DMS114 treated with DMSO at 0.1 percent for 48 hours (cell line): ENCODE measurements around the gene SPRR1A.
"Not testable (repeated sequence)": the region's sequence is repeated elsewhere in the genome, so short reads cannot be mapped to it uniquely, and the experiment has no call there.

Experiments used
- DNase-seq: peaks from one replicate; lab custom pipeline; 2025; ENCODE audit not compliant: unreplicated experiment; lab: John Stamatoyannopoulos, UW

The SPRR1A gene

DNA sequence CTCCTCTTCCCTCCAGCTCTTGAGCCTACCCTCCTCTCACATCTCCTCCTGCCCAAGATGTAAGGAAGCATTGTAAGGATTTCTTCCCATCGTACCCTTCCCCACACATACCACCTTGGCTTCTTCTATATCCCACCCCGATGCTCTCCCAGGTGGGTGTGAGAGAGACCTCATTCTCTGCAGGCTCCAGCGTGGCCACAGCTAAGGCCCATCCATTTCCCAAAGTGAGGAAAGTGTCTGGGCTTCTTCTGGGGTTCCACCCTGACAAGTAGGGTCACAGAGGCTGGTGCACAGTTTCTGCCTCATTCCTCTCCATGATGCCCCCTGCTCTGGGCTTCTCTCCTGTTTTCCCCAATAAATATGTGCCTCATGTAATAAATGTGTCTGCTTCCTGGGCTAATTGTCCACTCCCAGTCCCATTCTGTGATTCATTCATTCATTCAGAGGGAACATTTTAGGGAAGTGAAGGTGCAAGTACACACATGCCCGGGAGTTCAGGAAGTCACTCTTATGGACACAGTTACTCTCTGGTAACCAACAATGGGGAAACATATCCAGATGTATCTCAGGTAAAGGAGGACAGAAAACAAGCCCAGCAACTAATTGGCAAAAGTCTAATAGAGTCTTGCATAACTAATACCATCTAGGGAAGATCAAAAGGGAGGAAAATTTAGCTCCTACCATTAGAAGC lies 11.5 kb upstream of the SPRR1A start:
- DNase-seq, result no peak

DNA sequence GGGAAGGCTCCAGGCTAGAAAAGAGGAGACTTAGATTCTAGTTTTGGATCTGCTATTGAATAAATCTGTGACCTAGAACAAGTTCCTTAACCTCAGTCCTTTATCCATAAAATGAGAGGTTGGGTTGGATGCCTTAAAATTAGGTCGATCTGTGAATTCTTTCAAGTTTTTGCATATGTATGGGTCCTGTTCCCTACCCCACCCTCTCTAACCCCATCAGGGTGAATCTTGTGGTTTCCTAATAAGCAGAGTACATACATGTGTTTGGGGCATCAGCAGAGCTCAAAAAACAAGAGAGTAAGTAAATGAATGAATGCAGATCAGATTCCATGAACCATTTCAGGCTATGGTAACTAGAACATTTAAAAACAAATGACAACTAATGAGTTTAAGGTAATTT lies 7.2 kb upstream of the SPRR1A start:
- no peak for DNase-seq

DNA sequence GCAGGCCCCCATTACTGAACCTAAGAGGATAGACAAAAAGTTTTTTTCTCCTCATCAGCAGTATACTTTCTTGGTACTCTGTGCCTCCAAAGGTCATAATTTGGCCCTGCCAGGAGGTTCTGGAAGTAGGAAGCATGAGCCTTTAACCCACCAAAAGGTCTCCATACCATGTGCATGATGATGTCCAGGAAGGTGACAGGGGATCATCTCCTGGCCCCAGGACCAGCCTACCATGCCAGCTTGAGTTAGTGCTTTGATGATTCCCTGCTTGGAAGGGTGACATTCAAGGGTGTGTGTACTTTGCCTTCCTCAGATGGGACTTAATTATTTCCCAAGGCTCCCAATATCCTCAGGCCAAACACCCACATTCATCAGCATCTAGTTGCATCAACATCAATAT lies 6.3 kb upstream of the SPRR1A start:
- no peak for DNase-seq

DNA sequence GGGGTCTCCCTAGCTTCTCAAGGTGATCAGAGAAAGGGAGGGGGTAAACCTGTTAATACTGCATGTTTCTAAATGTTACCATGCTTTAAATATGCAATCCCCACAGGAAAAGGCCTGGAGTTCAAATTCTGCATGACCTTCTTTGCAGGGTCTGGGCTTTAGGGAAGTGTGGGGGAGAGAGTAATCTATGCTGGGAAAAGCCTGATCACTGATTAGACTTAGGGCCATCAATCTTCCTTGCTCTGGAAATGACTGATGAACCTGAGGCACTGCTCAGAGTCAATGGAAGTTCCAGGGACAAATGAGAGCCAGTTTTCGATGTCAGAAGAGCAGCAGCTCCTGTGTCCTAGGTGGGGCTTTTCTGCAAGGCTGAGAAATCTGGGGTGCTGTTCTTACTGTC lies 3.2 kb upstream of the SPRR1A start:
- DNase-seq, result no peak

DNA sequence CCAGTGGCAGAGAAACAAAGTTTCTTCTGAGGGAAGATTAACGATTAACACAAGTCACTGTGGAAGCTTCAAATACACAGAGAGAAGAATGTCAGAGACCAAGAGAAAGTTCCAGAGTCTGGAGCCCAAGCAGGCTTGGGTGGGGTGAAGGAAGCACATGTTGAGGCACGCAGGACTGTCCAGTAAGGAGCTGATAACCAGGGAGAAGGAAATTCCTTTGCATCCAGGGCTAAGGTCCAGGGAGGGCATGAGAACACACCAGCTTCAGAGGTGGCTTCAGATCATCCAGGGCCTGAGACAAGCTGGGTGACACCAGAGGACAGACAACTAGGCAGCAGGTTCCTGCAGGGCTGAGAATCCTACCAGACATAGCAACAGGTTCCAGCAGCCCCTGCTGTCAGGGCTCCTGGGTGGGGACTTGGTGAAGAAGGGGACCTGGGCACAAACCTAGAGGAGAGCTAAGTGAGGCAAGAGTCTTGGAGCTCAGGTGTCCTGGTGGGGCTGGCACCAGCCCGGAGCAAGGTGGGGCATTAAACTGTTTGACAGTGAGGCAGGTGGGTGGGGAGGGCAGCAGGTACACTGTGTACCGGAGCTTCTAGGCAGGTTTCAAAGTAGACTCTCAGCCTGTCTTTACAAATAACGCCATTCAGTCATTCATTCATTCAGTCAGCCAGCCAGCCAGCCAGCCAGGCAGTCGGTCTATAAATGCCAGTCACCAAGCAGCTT lies 2.6 kb upstream of the SPRR1A start:
- no peak for DNase-seq

DNA sequence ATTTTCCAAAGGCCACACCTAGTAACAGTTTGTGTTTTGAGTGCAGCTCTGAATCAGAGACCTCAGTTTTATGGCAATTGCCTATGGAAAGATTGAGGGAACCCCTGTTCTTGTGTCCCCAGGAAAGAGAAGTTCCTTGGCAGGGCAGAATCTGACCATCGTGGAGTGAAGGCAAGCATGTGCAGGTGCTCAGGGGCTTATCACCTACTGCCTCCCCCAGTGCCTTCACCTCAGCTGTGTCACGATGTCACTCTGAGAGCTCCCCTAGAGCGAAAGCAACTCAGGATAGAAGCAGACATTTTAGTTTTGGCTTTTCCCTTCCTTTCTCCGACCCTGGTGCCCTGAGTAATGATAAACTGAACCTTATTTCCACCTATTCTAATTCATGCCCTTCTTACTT lies 1.8 kb upstream of the SPRR1A start:
- no peak for DNase-seq

DNA sequence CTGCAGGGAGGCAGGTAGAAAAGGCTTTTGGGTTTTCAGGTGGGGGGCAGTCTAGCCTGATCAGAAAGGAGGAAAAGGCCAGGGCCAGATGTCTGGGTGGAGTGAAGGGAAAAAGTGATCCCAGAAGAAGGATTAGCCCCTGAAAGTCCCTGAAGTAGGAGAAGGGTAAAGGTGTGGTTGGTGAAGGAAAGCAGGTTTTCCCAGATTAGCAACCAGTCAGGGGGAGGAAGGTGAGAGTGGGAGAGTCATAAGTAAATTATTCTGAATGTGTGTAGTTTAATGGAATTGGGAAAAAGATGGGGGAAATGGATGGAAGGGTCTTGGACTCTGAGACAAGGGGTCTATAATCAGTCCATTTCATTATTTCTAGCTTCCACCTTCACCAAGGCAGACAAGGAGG lies 647 bp upstream of the SPRR1A start:
- no peak for DNase-seq

DNA sequence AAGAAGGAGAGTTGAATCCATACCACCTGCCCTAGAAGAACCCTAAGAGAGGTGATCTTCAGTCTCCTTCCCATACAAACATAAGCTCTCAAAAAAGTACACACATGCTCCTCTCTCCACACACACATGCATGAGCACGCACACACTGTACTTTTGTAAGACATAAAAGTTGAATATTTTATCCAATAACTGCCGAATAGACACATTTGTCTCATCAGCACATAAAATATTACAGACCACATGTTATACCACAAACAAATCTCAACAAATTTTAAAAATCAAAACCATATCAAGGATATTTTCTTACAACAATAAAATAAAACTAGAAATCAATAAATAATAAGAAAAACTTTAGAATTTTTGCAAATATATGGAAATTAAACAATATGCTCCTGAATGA lies 2.7 kb downstream of the SPRR1A start:
- DNase-seq, result no peak

DNA sequence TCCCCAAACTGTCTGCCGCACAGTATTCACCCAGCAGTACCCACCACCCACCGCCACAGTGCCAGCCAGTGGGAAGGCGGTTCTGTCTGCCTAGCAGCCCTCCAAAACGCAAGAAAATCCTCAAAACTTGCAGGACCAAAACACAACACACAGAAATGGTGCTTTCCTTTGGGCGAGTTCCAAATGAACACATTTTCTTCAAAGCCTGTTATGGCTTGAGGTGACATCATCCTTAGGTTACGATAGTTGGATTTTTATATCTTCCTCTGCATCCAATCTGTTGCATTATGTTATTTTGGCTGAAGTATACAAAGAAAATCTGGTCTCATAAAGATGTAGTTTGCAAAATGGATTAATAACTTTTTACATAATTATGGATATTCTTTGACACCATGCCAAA lies 9.3 kb downstream of the SPRR1A start:
- no peak for DNase-seq

DNA sequence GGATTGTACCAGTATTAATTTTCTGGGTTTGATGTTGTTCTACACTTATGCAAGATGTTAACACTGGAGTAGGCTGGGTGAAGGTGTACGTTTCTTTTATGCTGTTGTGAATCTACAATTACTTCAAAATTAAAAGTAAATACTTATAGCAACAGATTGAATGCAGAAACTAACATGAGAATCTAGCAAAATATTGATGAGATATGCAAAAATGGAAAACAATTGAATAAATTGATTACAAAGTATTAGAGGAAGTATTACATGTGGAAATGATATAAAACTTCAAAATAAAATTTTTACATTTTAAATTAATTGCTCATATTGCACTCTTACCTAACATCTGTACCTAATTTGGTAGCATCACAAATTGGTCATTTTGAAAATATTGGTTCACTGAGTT lies 12.0 kb downstream of the SPRR1A start:
- DNase-seq, result no peak

DNA sequence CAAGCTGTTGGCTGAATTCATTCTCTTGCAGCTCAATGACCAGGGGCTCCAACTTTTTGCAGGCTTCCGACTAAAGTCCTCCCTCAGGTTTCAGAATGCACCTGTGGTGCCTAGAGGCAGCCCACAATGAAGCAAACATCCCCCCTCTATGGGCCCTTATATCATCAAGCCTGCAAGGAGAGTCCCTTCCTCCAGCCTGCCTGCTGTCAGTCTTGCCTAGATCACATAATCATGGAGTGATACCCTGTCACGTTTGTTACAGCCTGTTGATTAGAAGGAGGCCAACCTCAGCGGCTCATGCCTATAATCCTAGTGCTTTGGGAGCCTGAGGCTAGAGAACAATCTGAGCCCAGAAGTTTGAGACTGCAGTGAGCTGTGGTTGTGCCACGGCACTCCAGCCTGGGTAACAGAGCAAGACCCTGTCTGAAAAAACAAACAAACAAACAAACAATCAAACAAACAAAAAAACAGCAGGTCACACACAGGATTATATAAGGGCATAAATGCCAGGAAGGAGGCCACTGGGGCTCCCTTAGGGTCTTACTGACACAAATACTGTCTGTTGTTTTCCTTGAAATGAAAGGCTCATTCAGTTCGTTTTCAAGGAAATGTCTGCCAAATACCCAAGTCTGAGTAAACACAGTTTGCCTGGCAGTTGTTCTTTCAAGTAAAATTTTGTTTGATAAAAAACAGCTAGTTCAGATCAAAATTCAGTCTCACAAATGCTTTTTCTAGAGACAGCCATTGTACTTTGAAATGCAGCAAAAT lies 12.9 kb downstream of the SPRR1A start:
- DNase-seq, result no peak

DNA sequence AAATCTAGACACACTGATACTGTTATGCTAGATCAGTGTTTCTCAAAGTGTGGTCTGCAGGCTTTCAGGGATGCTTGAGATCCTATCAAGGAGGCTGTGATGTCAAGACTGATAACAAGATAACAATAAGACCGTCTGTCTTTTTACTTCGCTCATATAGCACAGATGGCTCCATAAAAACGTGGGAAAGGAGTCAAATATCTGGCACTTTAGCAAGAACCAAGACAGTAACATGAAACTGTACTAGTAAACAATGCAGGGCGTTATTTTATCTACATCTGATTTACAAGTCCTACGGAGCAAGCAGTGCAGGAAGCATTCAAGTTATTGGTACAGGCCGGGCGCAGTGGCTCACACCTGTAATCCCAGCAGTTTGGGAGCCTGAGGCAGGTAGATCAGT lies 14.0 kb downstream of the SPRR1A start:
- DNase-seq, result no peak

DNA sequence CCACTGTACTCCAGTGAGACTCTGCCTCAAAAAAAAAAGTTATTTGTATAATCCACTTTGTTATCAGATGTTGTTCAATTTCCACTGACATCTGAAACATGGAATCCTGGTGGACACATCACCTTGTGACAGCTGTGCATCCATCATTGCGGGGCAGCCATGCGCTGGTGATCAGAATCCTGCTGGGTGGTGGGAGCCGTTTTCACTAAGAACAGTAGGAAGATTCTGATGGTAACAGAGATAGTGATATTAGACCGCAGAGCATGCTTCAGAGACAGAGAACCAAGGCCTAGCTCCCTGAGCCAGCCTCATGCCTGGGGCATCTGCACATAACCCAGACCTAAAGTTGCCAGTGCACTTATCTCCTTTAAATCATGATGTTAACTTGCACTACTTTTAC lies 14.6 kb downstream of the SPRR1A start:
- no peak for DNase-seq

DNA sequence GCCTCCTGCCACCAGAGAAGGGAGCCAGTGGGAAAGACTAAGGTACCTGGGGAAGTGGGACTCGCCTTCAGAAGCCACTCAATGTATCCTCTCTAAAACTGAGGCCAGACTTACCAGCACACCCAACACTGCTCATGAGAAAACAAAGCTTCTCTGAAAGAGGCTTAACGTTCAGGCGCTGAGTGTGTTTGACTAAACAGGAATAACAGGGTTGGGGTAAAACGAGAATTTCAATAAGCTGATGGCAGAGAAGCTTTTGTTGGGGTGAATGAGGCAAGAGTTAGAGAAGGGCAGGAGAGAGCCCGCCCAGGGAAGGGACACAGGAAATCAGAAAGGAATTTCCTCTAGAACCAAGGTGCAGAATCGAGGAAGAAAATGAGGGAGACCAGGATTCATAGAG lies 15.9 kb downstream of the SPRR1A start:
- no peak for DNase-seq

DNA sequence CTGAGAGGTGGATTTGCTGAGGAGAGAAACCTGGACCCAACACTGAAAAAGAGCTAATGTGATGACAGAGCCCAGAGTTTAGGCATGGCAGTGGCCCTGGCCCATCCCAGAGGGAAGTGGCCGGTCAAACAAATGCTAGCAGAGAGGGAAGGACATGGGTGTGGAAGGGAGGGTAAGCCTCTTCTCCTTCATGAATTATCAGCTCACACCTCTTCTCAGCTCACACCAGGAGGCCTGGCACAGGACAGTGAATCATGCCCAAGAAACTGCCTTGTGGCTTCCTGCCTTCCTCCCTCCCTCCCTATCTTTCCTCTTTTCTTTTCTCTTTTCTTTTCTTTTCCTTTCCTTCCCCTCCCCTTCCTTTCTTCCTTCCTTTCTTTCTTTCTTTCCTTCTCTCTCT lies 16.4 kb downstream of the SPRR1A start:
- no peak for DNase-seq

DNA sequence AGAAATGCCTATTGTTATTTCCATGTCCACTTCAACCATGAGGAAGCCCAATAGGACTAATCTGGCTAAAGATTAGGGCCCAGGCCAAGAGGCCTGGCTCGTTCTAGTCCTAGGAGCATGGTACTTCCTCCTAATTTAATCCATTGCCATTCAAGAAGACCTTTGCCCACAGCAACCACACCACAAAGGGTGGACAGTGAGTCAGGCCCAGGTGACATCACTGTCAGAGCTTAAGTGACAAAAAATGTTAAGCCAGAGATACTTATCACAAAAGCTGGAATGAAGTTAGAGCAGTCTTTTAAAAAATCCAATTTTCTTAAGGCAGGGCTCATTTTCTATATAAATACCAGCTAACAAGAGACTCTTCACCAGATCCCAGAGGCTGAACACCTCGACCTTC lies 17.5 kb downstream of the SPRR1A start, which contains the start of gene SPRR3:
Gene SPRR3 (plus strand): TSS at position 368 of the 400 bp plus-strand sequence. CDS start 1,272 bp downstream, outside the sequence.
- no peak for DNase-seq

DNA sequence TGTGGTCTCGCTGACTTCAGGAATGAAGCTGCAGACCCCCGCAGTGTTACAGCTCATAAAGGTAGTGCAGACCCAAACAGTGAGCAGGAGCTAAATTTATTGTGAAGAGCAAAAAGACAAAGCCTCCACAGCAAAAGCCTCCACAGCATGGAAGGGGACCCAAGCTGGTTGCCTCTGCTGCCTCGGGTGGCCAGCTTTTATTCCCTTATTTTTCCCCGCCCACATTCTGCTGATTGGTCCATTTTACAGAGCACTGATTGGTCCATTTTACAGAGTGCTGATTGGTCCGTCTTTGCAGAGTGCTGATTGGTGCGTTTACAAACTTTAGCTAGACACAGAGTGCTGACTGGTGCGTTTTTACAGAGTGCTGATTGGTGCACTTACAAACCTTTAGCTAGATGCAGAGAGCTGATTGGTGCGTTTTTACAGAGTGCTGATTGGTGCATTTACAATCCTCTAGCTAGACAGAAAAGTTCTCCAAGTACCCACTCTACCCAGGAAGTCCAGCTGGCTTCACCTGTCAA lies 27.4 kb downstream of the SPRR1A start:
- DNase-seq, result not testable (repeated sequence)

DNA sequence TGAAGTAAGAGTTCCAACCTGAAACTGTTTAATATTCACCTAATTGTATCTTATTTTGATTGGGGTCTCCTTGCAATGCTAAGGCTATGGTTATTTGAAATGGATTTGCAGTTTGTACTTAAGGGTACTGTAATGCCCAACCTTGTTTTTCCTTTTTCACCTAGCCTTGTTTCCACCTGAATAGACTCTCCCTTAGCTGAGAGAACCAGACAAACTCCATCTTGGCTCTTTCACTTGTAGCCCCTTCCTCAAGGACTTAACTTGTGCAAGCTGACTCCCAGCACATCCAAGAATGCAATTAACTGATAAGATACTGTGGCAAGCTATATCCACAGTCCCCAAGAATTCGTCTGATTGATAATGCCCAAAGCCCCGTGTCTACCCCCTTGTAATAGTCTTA lies 37.9 kb downstream of the SPRR1A start:
- not testable (repeated sequence) for DNase-seq

DNA sequence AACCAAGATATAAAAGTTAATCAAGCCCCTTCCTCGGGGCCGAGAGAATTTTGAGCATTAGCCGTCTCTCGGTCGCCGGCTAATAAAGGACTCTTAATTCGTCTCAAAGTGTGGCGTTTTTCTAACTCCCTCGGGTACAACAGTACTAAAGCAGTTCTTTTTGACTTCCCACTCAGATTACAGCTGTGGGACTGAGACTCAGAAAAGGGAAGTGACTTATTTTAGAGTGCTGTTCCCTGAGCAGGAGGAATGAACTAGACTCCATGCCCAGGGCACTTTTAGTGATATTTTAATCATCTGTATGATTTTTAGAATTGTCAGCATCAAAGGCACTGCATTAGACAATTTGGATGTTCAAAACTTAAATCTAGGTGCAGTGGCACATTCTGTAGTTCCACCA lies 38.5 kb downstream of the SPRR1A start:
- not testable (repeated sequence) for DNase-seq

DNA sequence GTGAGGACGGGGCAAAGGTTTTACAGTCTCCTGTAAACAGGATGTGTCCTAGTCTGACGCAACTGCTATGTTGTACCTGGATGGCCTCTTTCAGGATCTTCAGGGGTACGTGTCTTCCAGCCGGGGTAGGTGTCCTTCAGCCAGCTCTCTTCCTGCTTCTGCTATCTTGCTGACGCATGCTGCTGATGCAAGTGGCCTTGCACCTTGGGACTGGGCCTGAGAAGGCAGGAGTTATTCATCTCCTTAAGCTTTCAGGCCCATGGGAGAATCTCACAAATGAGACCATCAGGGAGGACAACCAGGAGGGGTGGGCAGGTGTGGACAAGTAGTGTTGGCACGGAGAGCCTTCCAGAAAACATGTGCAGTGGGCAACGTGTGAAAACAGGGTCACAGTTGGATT lies 39.2 kb downstream of the SPRR1A start:
- DNase-seq, result no peak

DNA sequence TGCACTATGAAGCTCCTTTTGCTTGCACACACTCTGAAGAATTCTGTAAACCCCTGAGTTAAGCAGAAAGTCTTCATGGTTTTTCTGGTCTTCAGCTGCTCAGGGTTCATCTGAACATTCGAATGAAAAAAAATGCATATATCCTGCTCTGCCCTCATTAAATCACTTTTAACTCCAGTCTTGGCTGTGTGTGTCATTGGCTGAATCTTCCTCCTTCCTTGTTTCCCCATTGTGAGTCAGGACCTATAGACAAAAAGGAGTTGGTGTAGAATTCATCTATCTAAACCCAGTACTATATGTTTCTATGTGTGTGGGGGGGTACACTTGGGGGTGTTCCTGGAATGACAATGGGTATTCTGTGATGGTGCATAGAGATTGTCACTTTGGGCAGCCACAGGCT lies 40.5 kb downstream of the SPRR1A start:
- no peak for DNase-seq

DNA sequence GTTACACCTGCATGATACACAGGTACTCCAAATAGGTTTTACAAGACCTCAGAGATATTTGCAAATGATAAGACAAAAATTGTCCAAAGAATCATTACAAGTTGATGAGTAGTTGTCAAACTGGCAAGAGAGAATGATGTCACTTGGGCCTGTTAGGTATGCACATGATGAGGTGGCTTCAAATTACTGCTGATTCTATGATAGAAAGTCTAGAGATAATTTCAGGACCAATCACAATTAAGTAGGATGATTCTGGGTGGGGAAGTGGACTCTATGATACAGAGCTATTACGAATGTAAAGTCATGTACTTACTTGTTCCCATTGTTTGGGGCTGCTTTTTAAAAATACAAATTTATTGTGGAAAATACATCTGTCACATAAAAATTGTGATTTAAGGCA lies 41.9 kb downstream of the SPRR1A start:
- no peak for DNase-seq
